GM21619 (cell line): ENCODE measurements around the gene PSTK.
A peak's percentile ranks its signal among the peaks of the same experiment; 100 is the strongest.

ENCODE experiments used
- ATAC-seq: cut with Tn5 transposase; IDR thresholded peaks from one replicate; pipeline ENCODE4 v1.9.1; 2021; ENCODE audit not compliant: unreplicated experiment

PSTK gene

DNA sequence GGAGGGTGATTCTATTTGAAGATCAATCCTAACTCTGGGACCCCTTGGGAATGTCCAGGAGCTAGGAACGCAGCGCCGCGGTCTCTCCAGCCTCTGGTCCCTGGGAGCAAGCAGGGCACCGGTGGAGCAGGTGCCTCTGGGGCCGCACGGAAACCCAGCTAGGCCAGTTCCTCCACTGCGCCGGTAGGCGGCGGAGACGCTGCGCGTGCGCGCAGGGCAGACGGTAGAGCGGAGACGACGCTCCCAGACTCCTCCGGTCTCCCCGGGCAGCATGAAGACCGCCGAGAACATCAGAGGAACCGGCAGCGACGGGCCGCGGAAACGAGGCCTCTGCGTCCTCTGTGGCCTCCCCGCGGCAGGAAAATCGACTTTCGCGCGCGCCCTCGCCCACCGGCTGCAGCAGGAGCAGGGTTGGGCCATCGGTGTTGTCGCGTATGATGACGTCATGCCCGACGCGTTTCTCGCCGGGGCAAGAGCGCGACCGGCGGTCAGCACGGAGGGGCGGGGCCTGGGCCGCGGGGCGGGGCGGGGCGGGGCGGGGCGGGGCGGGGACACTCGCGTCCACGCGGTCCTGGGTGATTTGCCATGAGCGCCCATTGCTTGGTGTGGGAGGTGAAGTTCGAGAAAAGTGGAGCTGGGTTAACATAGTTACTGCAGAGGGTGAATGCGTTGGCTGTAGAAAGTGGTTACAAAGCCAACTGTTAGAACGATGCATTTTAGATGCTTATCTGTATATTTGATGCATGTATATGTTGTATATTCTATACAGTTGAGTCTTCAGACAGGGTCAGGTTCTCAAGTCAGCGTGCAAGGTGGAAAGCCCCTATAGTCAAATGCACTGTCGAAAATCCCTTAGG, at the start of gene PSTK:
TSS of gene PSTK (plus strand) at position 193 of the 857 bp plus-strand sequence. CDS start at position 272, 79 bp downstream.
- peak; percentile 97 for ATAC-seq

- no peak for ATAC-seq
Observed at GRCh38 chr10:122931088-122931906, 48.9 kb upstream of the PSTK start.

- ATAC-seq, result no peak
Observed at GRCh38 chr10:122939133-122939855, 40.9 kb upstream of the PSTK start.

DNA sequence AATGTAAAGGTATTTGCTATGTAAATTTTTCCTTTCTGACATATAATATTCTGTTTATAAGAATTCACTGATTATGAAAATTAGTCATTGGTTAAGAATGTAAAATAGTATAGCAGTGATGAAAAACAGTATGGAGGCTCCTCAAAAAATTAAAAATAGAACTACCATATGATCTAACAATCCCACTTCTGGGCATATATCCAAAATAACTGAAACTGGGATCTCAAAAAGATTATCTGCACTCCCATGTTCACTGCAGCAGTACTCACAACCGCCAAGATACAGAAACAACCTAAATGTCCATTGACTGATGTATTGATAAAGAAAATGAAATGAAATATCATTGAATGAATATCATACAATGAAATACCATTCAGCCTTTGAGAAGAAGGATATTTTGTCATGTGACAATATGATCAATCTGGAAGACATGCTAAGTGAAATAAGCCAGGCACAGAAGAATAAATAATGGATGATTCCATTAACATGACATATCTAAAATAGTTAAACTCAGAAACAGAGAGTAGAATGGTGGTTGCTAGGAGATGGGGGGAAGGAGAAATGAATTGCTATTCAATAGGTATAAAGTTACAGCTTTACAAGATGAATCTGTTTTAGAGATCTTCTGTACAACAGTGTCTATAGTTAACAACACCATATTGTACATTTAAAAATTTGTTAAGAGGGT, 40.2 kb upstream of the PSTK start:
- no peak for ATAC-seq

GRCh38 chr10:122949296-122949695, 30.9 kb upstream of the PSTK start:
- no peak for ATAC-seq

DNA sequence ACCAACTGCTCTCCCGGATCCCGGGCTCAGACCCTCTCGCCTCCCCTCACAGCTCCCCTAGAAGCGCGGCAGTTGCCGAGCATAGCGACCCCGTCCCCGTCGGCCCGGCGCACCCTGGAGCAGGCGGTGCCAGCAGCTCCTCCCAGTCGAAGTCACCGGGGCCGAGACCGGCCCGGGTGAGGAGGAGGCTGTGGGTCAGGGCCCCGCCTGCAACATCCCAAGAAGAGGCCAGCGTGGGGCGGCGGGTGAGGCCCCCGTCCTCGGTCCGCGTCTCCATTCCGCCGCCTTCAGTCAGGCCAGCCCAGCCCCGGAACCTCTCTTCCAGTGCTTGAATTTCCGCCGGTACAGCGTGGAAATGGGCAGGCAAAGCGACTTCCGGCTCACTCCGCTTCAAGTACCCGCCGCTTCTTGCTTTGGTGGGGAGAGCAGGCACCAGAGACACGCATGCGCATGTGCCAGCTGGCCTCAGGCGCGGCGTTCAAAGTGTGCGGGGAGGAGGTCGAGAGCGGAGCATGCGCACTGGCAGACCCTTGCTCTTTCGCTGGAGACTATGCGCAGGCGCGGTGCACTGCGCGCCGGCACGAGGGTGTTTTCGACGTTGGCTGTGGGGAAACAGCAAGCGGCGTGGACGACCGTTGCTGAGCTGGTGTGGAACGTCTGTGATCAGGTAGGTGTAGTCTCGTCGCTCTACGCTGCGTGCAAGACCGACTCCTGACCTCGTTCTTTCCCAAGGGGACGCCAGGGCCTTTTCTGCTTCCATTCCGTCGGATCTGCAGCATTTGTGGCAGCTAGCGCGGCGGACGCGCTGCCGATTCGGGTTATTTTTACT, 26.1 kb upstream of the PSTK start, which contains the start of gene C10orf88:
TSS of gene C10orf88 (minus strand) at position 326 of the 829 bp plus-strand sequence. CDS start at position 277, 49 bp downstream.
- peak; percentile 100 for ATAC-seq

DNA sequence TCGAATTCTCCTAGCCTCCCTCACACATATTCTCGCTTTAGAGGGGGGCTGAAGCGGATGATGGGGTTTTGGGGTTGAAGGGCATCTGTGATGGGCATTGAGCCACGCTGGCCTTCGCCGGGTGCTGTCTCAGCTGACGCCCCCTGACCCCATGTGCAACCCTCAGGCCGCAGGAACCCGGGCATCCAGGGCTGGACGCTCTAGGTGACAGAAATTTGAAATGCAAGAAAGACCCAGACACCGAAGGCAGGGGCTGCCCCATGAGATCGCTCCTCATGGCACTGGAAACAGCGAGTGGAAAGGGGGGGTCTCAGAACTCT, 25.5 kb upstream of the PSTK start:
- ATAC-seq, result no peak

GRCh38 chr10:122955892-122956291, 24.3 kb upstream of the PSTK start:
- ATAC-seq, result no peak

DNA sequence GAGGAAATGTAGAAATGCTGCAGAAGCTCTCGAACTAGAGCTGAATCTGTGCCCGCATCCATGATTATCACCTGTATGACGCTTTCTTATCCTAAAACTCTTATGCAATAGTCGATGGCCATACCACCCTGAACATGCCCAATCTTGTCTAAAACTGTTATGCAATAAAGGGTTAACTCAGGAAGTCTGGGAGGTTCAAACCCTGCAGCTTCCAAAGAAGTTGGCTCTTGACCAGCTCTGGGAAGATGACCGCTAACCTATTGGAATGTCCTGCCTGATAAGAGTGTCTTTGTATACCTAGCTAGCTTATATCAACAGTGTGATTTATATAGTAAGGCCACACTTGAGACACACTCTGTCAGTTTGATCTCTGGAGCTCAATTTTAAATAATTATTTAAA, 22.7 kb upstream of the PSTK start:
- ATAC-seq, result no peak

- ATAC-seq, result no peak
Observed at GRCh38 chr10:122962405-122962804, 17.8 kb upstream of the PSTK start.

DNA sequence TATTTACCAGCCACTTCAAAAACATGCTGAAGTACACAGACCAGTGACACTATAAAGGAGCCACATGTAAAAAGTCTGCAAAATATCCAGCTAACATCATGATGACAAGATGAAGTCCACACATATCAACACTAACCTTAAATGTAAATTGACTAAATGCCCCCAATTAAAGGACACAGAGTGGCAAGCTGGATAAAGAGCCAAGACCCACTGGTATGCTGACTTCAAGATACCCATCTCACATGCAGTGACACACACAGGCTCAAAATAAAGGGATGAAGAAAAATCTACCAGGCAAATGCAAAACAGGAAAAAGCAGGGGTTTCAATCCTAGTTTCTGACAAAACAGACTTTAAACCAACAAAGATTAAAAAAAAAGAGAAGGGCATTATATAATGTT, 13.3 kb upstream of the PSTK start:
- no peak for ATAC-seq

- no peak for ATAC-seq
Observed at GRCh38 chr10:122968698-122969097, 11.5 kb upstream of the PSTK start.

DNA sequence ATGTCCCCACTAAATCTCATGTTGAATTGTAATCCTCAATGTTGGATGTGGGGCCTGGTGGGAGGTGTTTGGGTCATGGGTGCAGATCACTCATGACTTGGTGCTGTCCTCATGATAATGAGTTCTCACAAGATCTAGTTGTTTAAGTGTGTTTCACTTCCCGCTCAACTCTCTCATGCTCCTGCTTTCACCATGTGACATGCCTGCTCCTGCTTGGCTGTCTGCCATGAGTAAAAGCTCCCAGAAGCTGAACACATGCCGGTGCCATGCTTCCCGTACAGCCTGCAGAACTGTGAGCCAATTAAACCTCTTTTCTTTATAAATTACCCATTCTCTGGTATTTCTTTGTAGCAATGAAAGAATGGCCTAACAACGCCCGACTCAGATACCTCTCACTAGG, 6.2 kb upstream of the PSTK start:
- no peak for ATAC-seq

GRCh38 chr10:122974543-122975064, 5.6 kb upstream of the PSTK start:
- ATAC-seq, result no peak

DNA sequence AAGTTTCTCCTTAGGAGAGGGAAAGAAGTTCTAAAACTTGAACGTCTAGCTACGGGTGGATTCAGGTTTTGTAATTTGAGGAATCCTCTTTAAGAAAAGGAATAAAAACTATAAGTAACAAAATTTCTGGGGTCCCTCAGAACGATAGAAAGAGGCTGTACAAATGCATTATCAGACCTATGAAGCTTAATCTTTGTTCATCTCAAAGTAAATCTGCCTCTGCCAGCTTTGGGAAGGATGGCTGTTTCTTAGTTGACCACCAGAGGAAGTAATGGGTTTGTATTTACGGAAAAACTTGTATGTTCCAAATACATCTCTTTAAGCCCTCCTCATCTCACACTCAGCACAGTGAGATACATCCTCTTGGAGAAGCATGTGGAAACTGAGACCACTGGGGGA, 864 bp downstream of the PSTK start:
- ATAC-seq, result no peak

- ATAC-seq, result no peak
Observed at GRCh38 chr10:122983898-122984297, 3.7 kb downstream of the PSTK start.

GRCh38 chr10:122984708-122985107, 4.5 kb downstream of the PSTK start:
- no peak for ATAC-seq

- ATAC-seq, result no peak
Observed at GRCh38 chr10:122986335-122986734, 6.1 kb downstream of the PSTK start.

- ATAC-seq, result no peak
Observed at GRCh38 chr10:122988501-122988900, 8.3 kb downstream of the PSTK start.

- no peak for ATAC-seq
Observed at GRCh38 chr10:122990278-122990677, 10.1 kb downstream of the PSTK start.
